H9 (cell line): ENCODE data around the gene CAPSL. TPM values are rescaled to one million over a fixed set of nuclear protein-coding genes. Genes with fewer than 3 reads are reported as not detected.

Source experiments
- DNase-seq: peaks from one replicate; pipeline ENCODE4 v3.0.0-alpha.2; 2017
- H2AFZ ChIP-seq: one replicate; pipeline ENCODE4 v1.6.1; 2013; ENCODE audit warnings: mild to moderate bottlenecking, low read length, control low read depth, moderate library complexity
- H2AK5ac ChIP-seq: 2 replicates; pipeline ENCODE4 v1.6.1; 2013; ENCODE audit warnings: low read length, control low read depth, mixed read lengths; ENCODE audit not compliant: insufficient read length
- H2BK120ac ChIP-seq: one replicate; pipeline ENCODE4 v1.6.1; 2013; ENCODE audit warnings: low read depth, mild to moderate bottlenecking, low read length, control low read depth, inconsistent platforms; ENCODE audit not compliant: poor library complexity, severe bottlenecking
- H2BK12ac ChIP-seq: 2 replicates; pipeline ENCODE4 v1.6.1; 2013; ENCODE audit warnings: low read length, control low read depth, mixed read lengths, low read depth; ENCODE audit not compliant: insufficient read length
- H2BK15ac ChIP-seq: 2 replicates; pipeline ENCODE4 v1.6.1; 2013; ENCODE audit warnings: low read depth, low read length, control low read depth
- H2BK20ac ChIP-seq: one replicate; pipeline ENCODE4 v1.6.1; 2013; ENCODE audit warnings: low read depth, mild to moderate bottlenecking, low read length, control low read depth, inconsistent platforms; ENCODE audit not compliant: poor library complexity, severe bottlenecking
- H2BK5ac ChIP-seq: 2 replicates; pipeline ENCODE4 v1.6.1; 2013; ENCODE audit warnings: low read length, control low read depth, mixed read lengths; ENCODE audit not compliant: insufficient read length
- H3K14ac ChIP-seq: 2 replicates; pipeline ENCODE4 v1.6.1; 2013; ENCODE audit warnings: low read length, control low read depth; ENCODE audit not compliant: insufficient read depth
- H3K18ac ChIP-seq: 2 replicates; pipeline ENCODE4 v1.6.1; 2013; ENCODE audit warnings: low read depth, mild to moderate bottlenecking, mixed read lengths, low read length, control low read depth; ENCODE audit not compliant: insufficient read length
- H3K23ac ChIP-seq: 2 replicates; pipeline ENCODE4 v1.6.1; 2013; ENCODE audit warnings: low read length, control low read depth, mixed read lengths, low read depth; ENCODE audit not compliant: insufficient read length
- H3K23me2 ChIP-seq: 2 replicates; pipeline ENCODE4 v1.6.1; 2013; ENCODE audit warnings: low read depth, mild to moderate bottlenecking, mixed read lengths, low read length, control low read depth; ENCODE audit not compliant: insufficient read length, poor library complexity, severe bottlenecking
- H3K27ac ChIP-seq: 2 replicates; pipeline ENCODE4 v1.5.1; 2013; ENCODE audit warnings: low read length, control low read depth, mixed read lengths, low read depth; ENCODE audit not compliant: insufficient read length
- H3K27me3 ChIP-seq: 2 replicates; pipeline ENCODE4 v1.6.1; 2013; ENCODE audit warnings: low read length, control low read depth, inconsistent platforms; ENCODE audit not compliant: insufficient read depth
- H3K4ac ChIP-seq: 2 replicates; pipeline ENCODE4 v1.6.1; 2013; ENCODE audit warnings: low read depth, mild to moderate bottlenecking, control low read depth, inconsistent platforms, low read length, moderate library complexity
- H3K4me1 ChIP-seq: 2 replicates; pipeline ENCODE4 v1.6.1; 2013; ENCODE audit warnings: low read length, control low read depth, inconsistent platforms; ENCODE audit not compliant: insufficient read depth
- H3K4me2 ChIP-seq: 2 replicates; pipeline ENCODE4 v1.6.1; 2013; ENCODE audit warnings: low read length, control low read depth, mixed read lengths; ENCODE audit not compliant: insufficient read length, insufficient read depth
- H3K56ac ChIP-seq: 2 replicates; pipeline ENCODE4 v1.6.1; 2013; ENCODE audit warnings: low read depth, mild to moderate bottlenecking, mixed read lengths, low read length, control low read depth; ENCODE audit not compliant: insufficient read length
- H3K79me1 ChIP-seq: 2 replicates; pipeline ENCODE4 v1.6.1; 2013; ENCODE audit warnings: low read depth, mild to moderate bottlenecking, moderate library complexity, low read length, control low read depth, inconsistent platforms; ENCODE audit not compliant: insufficient read depth, poor library complexity, severe bottlenecking
- H3K79me2 ChIP-seq: 2 replicates; pipeline ENCODE4 v1.6.1; 2013; ENCODE audit warnings: low read length, control low read depth, inconsistent platforms; ENCODE audit not compliant: insufficient read depth
- H3K9ac ChIP-seq: 2 replicates; pipeline ENCODE4 v1.6.1; 2013; ENCODE audit warnings: low read length, control low read depth, mixed read lengths; ENCODE audit not compliant: insufficient read length; ENCODE audit errors: extremely low read depth
- H3K9me3 ChIP-seq: one replicate; pipeline ENCODE4 v1.6.1; 2013; ENCODE audit warnings: low read depth, low read length, inconsistent platforms; ENCODE audit not compliant: control insufficient read depth
- H3T11ph ChIP-seq: one replicate; pipeline ENCODE4 v1.6.1; 2013; ENCODE audit warnings: mild to moderate bottlenecking, low read length, control low read depth, inconsistent platforms
- H4K20me1 ChIP-seq: one replicate; pipeline ENCODE4 v1.6.1; 2013; ENCODE audit not compliant: control insufficient read depth, insufficient read length, insufficient read depth
- H4K5ac ChIP-seq: 2 replicates; pipeline ENCODE4 v1.6.1; 2013; ENCODE audit warnings: low read depth, mild to moderate bottlenecking, mixed read lengths, low read length, control low read depth; ENCODE audit not compliant: insufficient read length
- H4K8ac ChIP-seq: replicated peaks from 2 replicates; pipeline ENCODE4 v1.6.1; 2013; ENCODE audit warnings: low read length, control low read depth, mixed read lengths, low read depth; ENCODE audit not compliant: insufficient read length
- H4K91ac ChIP-seq: 2 replicates; pipeline ENCODE4 v1.6.1; 2013; ENCODE audit warnings: low read depth, mild to moderate bottlenecking, moderate library complexity, mixed read lengths, low read length, control low read depth; ENCODE audit not compliant: insufficient read length
- H3K27ac Mint-ChIP-seq, 3 experiments: 2 replicates in 2 of 3; 3 replicates in 1 of 3; pipeline ENCODE4 v1.8.0; 2020 to 2021; ENCODE audit warnings: mixed read lengths in 3 of 3, mild to moderate bottlenecking in 1 of 3, moderate library complexity in 1 of 3
- H3K27me3 Mint-ChIP-seq: 2 replicates; pipeline ENCODE4 v1.8.0; 2021; ENCODE audit warnings: low read depth, mild to moderate bottlenecking, moderate library complexity, mixed read lengths
- H3K36me3 Mint-ChIP-seq, 3 experiments: 2 replicates in 2 of 3; 3 replicates in 1 of 3; pipeline ENCODE4 v1.8.0; 2020 to 2021; ENCODE audit warnings: low read depth in 3 of 3, mixed read lengths in 3 of 3; ENCODE audit not compliant: insufficient read depth in 1 of 3
- H3K4me1 Mint-ChIP-seq, 2 experiments: 2 replicates each; pipeline ENCODE4 v1.8.0; 2020; ENCODE audit warnings: mixed read lengths in 2 of 2
- H3K4me3 Mint-ChIP-seq, 2 experiments: 2 replicates in 1 of 2; 3 replicates in 1 of 2; pipeline ENCODE4 v1.8.0; 2020 to 2021; ENCODE audit warnings: mild to moderate bottlenecking in 2 of 2, mixed read lengths in 2 of 2, moderate library complexity in 1 of 2
- H3K9me3 Mint-ChIP-seq, 2 experiments: 2 replicates in 1 of 2; 3 replicates in 1 of 2; pipeline ENCODE4 v1.8.0; 2020; ENCODE audit warnings: mild to moderate bottlenecking in 2 of 2, mixed read lengths in 2 of 2, moderate library complexity in 1 of 2
- WGBS: extraction: QIAGEN DNeasy Blood & Tissue Kit; methylation state at CpG from one replicate; pipeline ENCODE4 v1.1.7; 2013; ENCODE audit warnings: missing lambda C conversion rate, low lambda C conversion rate, mixed read lengths; ENCODE audit not compliant: insufficient read length; ENCODE audit errors: extremely low coverage; 5-methylcytosine and 5-hydroxymethylcytosine counted together
- total RNA-seq: library from RNA; stranded (reverse); gene quantifications from 2 replicates; pipeline ENCODE4 v1.2.1, GENCODE V29; 2021
- TF ChIP-seq, protein P1 (sequence below): fragments of 200-600 bp; sonication (generic); conservative IDR thresholded peaks from 3 replicates; pipeline ENCODE4 v1.8.0; 2021; ENCODE audit warnings: antibody characterized with exemption, mild to moderate bottlenecking

CAPSL gene
- total RNA-seq, 1 experiment from 2014 or later, result not detected

DNA sequence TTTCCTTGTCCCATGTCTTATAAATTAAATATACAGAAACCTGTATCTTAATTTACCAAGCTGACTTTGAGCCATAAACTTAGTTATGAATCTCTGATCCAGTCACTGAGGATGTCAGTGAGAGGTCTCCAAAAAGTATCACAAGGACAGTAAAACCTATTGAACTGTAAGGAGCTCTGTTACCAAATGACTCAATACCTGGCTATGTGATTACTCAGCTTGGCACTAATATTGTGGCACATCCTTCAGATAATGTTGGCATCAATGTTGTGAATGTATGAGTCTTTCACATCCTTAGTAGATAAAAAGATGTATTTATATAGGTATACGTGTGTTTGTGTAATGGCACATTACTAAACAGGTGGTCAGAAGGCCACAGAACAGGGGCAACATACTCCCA is 18.0 kb upstream of the CAPSL start:
- TF ChIP-seq, protein P1, sequence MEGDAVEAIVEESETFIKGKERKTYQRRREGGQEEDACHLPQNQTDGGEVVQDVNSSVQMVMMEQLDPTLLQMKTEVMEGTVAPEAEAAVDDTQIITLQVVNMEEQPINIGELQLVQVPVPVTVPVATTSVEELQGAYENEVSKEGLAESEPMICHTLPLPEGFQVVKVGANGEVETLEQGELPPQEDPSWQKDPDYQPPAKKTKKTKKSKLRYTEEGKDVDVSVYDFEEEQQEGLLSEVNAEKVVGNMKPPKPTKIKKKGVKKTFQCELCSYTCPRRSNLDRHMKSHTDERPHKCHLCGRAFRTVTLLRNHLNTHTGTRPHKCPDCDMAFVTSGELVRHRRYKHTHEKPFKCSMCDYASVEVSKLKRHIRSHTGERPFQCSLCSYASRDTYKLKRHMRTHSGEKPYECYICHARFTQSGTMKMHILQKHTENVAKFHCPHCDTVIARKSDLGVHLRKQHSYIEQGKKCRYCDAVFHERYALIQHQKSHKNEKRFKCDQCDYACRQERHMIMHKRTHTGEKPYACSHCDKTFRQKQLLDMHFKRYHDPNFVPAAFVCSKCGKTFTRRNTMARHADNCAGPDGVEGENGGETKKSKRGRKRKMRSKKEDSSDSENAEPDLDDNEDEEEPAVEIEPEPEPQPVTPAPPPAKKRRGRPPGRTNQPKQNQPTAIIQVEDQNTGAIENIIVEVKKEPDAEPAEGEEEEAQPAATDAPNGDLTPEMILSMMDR, result no peak
- no peaks in the 10 kb centered on the region for H3K4me1 ChIP-seq
- WGBS, result no CpG with 5 or more reads among the region's 1 CpG

More for the DNA sequence above, 18.0 kb upstream of the CAPSL start:
- Histone ChIP-seq H3K79me2 (no peaks in the 10 kb centered on the region), H3K27me3 (no peaks in the 10 kb centered on the region), H2BK12ac (no peak overlapping the region), H2BK15ac (no peak overlapping the region), H3K18ac (no peak overlapping the region), H4K5ac (no peak overlapping the region), H3K79me1 (no peaks in the 10 kb centered on the region), H2BK5ac (no peak overlapping the region), H2BK120ac (no peak overlapping the region), H3K4ac (no peak overlapping the region), H4K91ac (no peak overlapping the region), H3K56ac (no peak overlapping the region), H3K23ac (no peak overlapping the region), H4K8ac (no peak overlapping the region), H3K27ac (no peak overlapping the region), H3T11ph (no peak overlapping the region), H3K14ac (no peak overlapping the region), H2AK5ac (no peak overlapping the region), H3K4me2 (no peak overlapping the region), H2AFZ (no peak overlapping the region), H2BK20ac (no peak overlapping the region), H3K23me2 (no peaks in the 10 kb centered on the region), H3K9ac (no peak overlapping the region), H4K20me1 (no peaks in the 10 kb centered on the region), H3K9me3 (no peaks in the 10 kb centered on the region)
- Mint-ChIP-seq H3K4me1 (no peaks in the 10 kb centered on the region), H3K36me3 (no peaks in the 10 kb centered on the region), H3K4me3 (no peak overlapping the region), H3K9me3 (peaks cover 2 to 3% of the 10 kb centered on the region in 2 experiments), H3K27me3 (peaks cover 38% of the 10 kb centered on the region), H3K27ac (no peak overlapping the region)
- DNase-seq, result no peak
